NCI-H187 treated with DMSO at 0.1 percent for 48 hours (cell line): ENCODE data around the gene SLC7A9.
"Not testable (repeated sequence)": the region's sequence is repeated elsewhere in the genome, so short reads cannot be mapped to it uniquely, and the experiment has no call there.

Experiments used
- DNase-seq: peaks from one replicate; lab custom pipeline; 2025; lab: John Stamatoyannopoulos, UW

Gene SLC7A9

GRCh38 chr19:32789429-32789828 lies 80.1 kb downstream of the SLC7A9 start:
- no peak for DNase-seq

DNA sequence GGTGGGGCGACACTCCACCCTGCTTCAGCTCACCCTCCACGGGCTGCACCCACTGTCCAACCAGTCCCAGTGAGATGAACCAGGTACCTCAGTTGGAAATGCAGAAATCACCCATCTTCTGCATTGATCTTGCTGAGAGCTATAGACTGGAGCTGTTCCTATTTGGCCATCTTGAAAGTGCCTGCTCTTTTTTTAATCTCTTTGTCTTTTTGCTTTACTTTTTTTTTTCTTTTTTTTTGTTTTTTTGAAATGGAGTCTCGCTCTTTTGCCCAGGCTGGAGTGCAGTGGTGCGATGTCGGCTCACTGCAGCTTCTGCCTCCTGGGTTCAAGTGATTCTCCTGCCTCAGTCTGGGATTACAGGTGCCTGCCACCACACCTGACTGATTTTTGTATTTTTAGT lies 81.7 kb downstream of the SLC7A9 start:
- not testable (repeated sequence) for DNase-seq

DNA sequence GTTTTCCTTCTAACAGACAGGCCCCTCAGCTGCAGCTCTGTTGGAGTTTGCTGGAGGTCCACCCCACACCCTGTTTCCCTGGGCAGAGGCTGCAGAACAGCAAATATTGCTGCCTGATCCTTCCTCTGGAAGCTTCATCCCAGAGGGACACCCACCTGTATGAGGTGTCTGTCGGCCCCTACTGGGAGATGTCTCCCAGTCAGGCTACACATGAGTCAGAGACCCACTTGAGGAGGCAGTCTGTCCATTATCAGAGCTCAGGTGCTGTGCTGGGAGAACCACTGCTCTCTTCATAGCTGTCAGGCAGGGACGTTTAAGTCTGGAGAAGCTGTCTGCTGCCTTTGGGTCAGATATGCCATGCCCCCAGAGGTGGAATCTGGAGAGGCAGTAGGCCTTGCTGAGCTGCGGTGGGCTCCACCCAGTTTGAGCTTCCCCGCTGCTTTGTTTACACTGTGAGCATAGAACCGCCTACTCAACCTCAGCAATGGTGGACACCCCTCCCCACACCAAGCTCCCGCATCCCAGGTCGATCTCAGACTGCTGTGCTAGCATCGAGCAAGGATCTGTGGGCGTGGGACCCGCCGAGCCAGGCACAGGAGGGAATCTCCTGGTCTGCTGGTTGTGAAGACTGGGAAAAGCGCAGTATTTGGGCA lies 82.3 kb downstream of the SLC7A9 start:
- DNase-seq, result not testable (repeated sequence)

DNA sequence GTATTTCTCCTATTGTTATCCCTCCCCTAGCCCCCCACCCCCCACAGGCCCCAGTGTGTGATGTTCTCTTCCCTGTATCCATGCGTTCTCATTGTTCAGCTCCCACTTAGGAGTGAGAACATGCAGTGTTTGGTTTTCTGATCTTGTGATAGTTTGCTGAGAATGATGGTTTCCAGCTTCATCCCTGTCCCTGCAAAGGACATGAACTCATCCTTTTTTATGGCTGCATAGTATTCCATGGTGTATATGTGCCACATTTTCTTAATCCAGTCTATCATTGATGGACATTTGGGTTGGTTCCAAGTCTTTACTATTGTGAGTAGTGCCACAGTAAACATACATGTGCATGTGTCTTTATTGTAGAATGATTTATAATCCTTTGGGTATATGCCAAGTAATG lies 87.5 kb downstream of the SLC7A9 start:
- DNase-seq, result not testable (repeated sequence)

GRCh38 chr19:32781280-32781679 lies 88.3 kb downstream of the SLC7A9 start:
- no peak for DNase-seq
